Stimulated activated memory B cell treated with anti-CD40 and anti-IgM and Interleukin-4, amounts not matched to agents 10 μg/mL and 1 μg/mL and 100 μg/mL, for 72 hours (primary cell): ENCODE data around the gene GALNT2.
A peak's percentile ranks its signal among the peaks of the same experiment; 100 is the strongest.

Experiments
- ATAC-seq: fragments of 150-1000 bp; cut with Tn5 transposase; 2 replicates; pipeline ENCODE4 v1.10.0; 2021
- H3K27ac Mint-ChIP-seq: one replicate; pipeline ENCODE4 v1.8.0; 2022; ENCODE audit warnings: mild to moderate bottlenecking, mixed read lengths
- H3K27me3 Mint-ChIP-seq: one replicate; pipeline ENCODE4 v1.8.0; 2022; ENCODE audit warnings: mixed read lengths
- H3K36me3 Mint-ChIP-seq: one replicate; pipeline ENCODE4 v1.8.0; 2022; ENCODE audit warnings: mixed read lengths
- H3K4me1 Mint-ChIP-seq: one replicate; pipeline ENCODE4 v1.8.0; 2022; ENCODE audit warnings: mixed read lengths
- H3K4me3 Mint-ChIP-seq: one replicate; pipeline ENCODE4 v1.8.0; 2022; ENCODE audit warnings: mild to moderate bottlenecking, moderate library complexity, mixed read lengths
- H3K9me3 Mint-ChIP-seq: one replicate; pipeline ENCODE4 v1.8.0; 2022; ENCODE audit warnings: mixed read lengths

GALNT2 gene

GRCh38 chr1:230130172-230130944, 63.3 kb downstream of the GALNT2 start:
- H3K27me3 Mint-ChIP-seq = no peaks in the 10 kb centered on the region
- peaks cover 77% of the 10 kb centered on the region for H3K4me1 Mint-ChIP-seq
- H3K4me3 Mint-ChIP-seq = no peak overlapping the region
- H3K9me3 Mint-ChIP-seq = no peaks in the 10 kb centered on the region
- ATAC-seq = no peak
- peak overlapping the region; percentile 56 for H3K27ac Mint-ChIP-seq
- H3K36me3 Mint-ChIP-seq = peaks cover 16% of the 10 kb centered on the region

GRCh38 chr1:230131457-230131856, 64.4 kb downstream of the GALNT2 start:
- H3K27ac Mint-ChIP-seq = peak overlapping the region; percentile 56
- no peak for ATAC-seq
- peaks cover 68% of the 10 kb centered on the region for H3K4me1 Mint-ChIP-seq
- H3K36me3 Mint-ChIP-seq = peaks cover 16% of the 10 kb centered on the region
- H3K4me3 Mint-ChIP-seq = no peak overlapping the region
- no peaks in the 10 kb centered on the region for H3K27me3 Mint-ChIP-seq
- no peaks in the 10 kb centered on the region for H3K9me3 Mint-ChIP-seq

- Mint-ChIP-seq H3K27ac (peak overlapping the region; percentile 47), H3K36me3 (peaks cover 24% of the 10 kb centered on the region), H3K27me3 (no peaks in the 10 kb centered on the region), H3K4me1 (peaks cover 70% of the 10 kb centered on the region), H3K9me3 (no peaks in the 10 kb centered on the region), H3K4me3 (no peak overlapping the region)
- ATAC-seq = no peak
These were observed 65.7 kb downstream of the GALNT2 start for GRCh38 chr1:230132758-230133157.

GRCh38 chr1:230135726-230136125, 68.7 kb downstream of the GALNT2 start:
- H3K4me3 Mint-ChIP-seq = no peak overlapping the region
- H3K4me1 Mint-ChIP-seq = peaks cover 60% of the 10 kb centered on the region
- H3K27me3 Mint-ChIP-seq = no peaks in the 10 kb centered on the region

GRCh38 chr1:230136453-230137336, 69.7 kb downstream of the GALNT2 start:
- H3K4me3 Mint-ChIP-seq = no peak overlapping the region
- H3K27ac Mint-ChIP-seq = no peak overlapping the region
- H3K4me1 Mint-ChIP-seq = peaks cover 55% of the 10 kb centered on the region
- H3K9me3 Mint-ChIP-seq = no peaks in the 10 kb centered on the region
- H3K36me3 Mint-ChIP-seq = peaks cover 22% of the 10 kb centered on the region
- H3K27me3 Mint-ChIP-seq = no peaks in the 10 kb centered on the region
- no peak for ATAC-seq

More at GRCh38 chr1:230135726-230136125, 68.7 kb downstream of the GALNT2 start:
- no peaks in the 10 kb centered on the region for H3K9me3 Mint-ChIP-seq
- no peak overlapping the region for H3K27ac Mint-ChIP-seq
- H3K36me3 Mint-ChIP-seq = peaks cover 22% of the 10 kb centered on the region
- no peak for ATAC-seq

- Mint-ChIP-seq H3K27me3 (no peaks in the 10 kb centered on the region), H3K36me3 (peaks cover 22% of the 10 kb centered on the region), H3K4me1 (peaks cover 49% of the 10 kb centered on the region), H3K4me3 (no peak overlapping the region), H3K27ac (no peak overlapping the region), H3K9me3 (no peaks in the 10 kb centered on the region)
- no peak for ATAC-seq
These were observed 70.3 kb downstream of the GALNT2 start for GRCh38 chr1:230137337-230137815.

GRCh38 chr1:230138561-230139239, 71.7 kb downstream of the GALNT2 start:
- H3K9me3 Mint-ChIP-seq = no peaks in the 10 kb centered on the region
- H3K4me1 Mint-ChIP-seq = peaks cover 46% of the 10 kb centered on the region
- ATAC-seq = no peak
- H3K27ac Mint-ChIP-seq = no peak overlapping the region
- H3K4me3 Mint-ChIP-seq = no peak overlapping the region
- H3K27me3 Mint-ChIP-seq = no peaks in the 10 kb centered on the region
- H3K36me3 Mint-ChIP-seq = peaks cover 23% of the 10 kb centered on the region

- no peaks in the 10 kb centered on the region for H3K9me3 Mint-ChIP-seq
- ATAC-seq = no peak
- H3K27ac Mint-ChIP-seq = no peak overlapping the region
- peaks cover 46% of the 10 kb centered on the region for H3K4me1 Mint-ChIP-seq
- H3K4me3 Mint-ChIP-seq = no peak overlapping the region
- H3K36me3 Mint-ChIP-seq = peaks cover 20% of the 10 kb centered on the region
- no peaks in the 10 kb centered on the region for H3K27me3 Mint-ChIP-seq
These were observed 72.3 kb downstream of the GALNT2 start for GRCh38 chr1:230139315-230139714.

- H3K9me3 Mint-ChIP-seq = no peaks in the 10 kb centered on the region
- no peak for ATAC-seq
- H3K27ac Mint-ChIP-seq = no peak overlapping the region
- no peak overlapping the region for H3K4me3 Mint-ChIP-seq
- H3K27me3 Mint-ChIP-seq = no peaks in the 10 kb centered on the region
- H3K4me1 Mint-ChIP-seq = peaks cover 46% of the 10 kb centered on the region
- peaks cover 17% of the 10 kb centered on the region for H3K36me3 Mint-ChIP-seq
These were observed 72.7 kb downstream of the GALNT2 start for GRCh38 chr1:230139741-230140140.

GRCh38 chr1:230140221-230141020, 73.4 kb downstream of the GALNT2 start:
- Mint-ChIP-seq H3K4me3 (no peak overlapping the region), H3K4me1 (peaks cover 53% of the 10 kb centered on the region), H3K9me3 (no peaks in the 10 kb centered on the region), H3K27ac (no peak overlapping the region), H3K36me3 (peaks cover 17% of the 10 kb centered on the region), H3K27me3 (no peaks in the 10 kb centered on the region)
- no peak for ATAC-seq

- Mint-ChIP-seq H3K36me3 (peaks cover 18% of the 10 kb centered on the region), H3K4me1 (peaks cover 60% of the 10 kb centered on the region), H3K9me3 (no peaks in the 10 kb centered on the region), H3K27ac (no peak overlapping the region), H3K4me3 (no peak overlapping the region), H3K27me3 (no peaks in the 10 kb centered on the region)
- ATAC-seq = no peak
These were observed 74.1 kb downstream of the GALNT2 start for GRCh38 chr1:230141021-230141648.

- peak overlapping the region; percentile 13 for H3K27ac Mint-ChIP-seq
- H3K4me1 Mint-ChIP-seq = peaks cover 61% of the 10 kb centered on the region
- no peak overlapping the region for H3K4me3 Mint-ChIP-seq
These were observed 75.0 kb downstream of the GALNT2 start for GRCh38 chr1:230141797-230142607.

GRCh38 chr1:230142608-230143210, 75.7 kb downstream of the GALNT2 start:
- ATAC-seq = no peak
- Mint-ChIP-seq H3K4me3 (no peak overlapping the region), H3K9me3 (no peaks in the 10 kb centered on the region), H3K27me3 (no peaks in the 10 kb centered on the region), H3K36me3 (peaks cover 14% of the 10 kb centered on the region), H3K27ac (peak overlapping the region; percentile 13), H3K4me1 (peaks cover 60% of the 10 kb centered on the region)

More at GRCh38 chr1:230141797-230142607, 75.0 kb downstream of the GALNT2 start:
- Mint-ChIP-seq H3K27me3 (no peaks in the 10 kb centered on the region), H3K36me3 (peaks cover 21% of the 10 kb centered on the region), H3K9me3 (no peaks in the 10 kb centered on the region)
- no peak for ATAC-seq
